ENCODE measurements around the gene RASA1. TPM values are rescaled to one million over a fixed set of nuclear protein-coding genes. Genes with fewer than 3 reads are reported as not detected.
A peak's percentile ranks its signal among the peaks of the same experiment; 100 is the strongest.

RASA1 gene
- total and polyA plus RNA-seq, 4 donors, result 8.3 to 54.0 (median 20.6) TPM

GRCh38 chr5:87412630-87413342, 145.1 kb downstream of the RASA1 start, which contains the start of gene CCNH:
Gene CCNH (minus strand): TSS chr5:87412930. CDS start chr5:87412794, 136 bp downstream.
- Histone ChIP-seq H3K9me3 (ENCODE audit: control insufficient read depth in 4 of 4, insufficient read depth in 3 of 4, low read length in 3 of 4) (no peaks in the 10 kb centered on the region), H3K4me1 (ENCODE audit: control insufficient read depth in 5 of 5, insufficient read depth in 5 of 5, low read length in 5 of 5) (peaks cover 0 to 12% (median 4%) of the 10 kb centered on the region in 5 donors), H3K27me3 (ENCODE audit: control insufficient read depth in 3 of 3, insufficient read depth in 3 of 3, low read length in 2 of 3) (no peaks in the 10 kb centered on the region), H3K36me3 (ENCODE audit: control insufficient read depth in 4 of 4, insufficient read depth in 4 of 4, low read length in 4 of 4) (peaks cover 3 to 21% (median 17%) of the 10 kb centered on the region in 4 donors), H3K27ac (ENCODE audit: low read depth in 1 of 2, low read length in 1 of 2) (peak within 1 kb of the TSS; percentile 97 to 99), H3K4me3 (peak within 1 kb of the TSS; percentile 86), H3K9ac (ENCODE audit: insufficient read depth in 1 of 2, low read length in 2 of 2) (peak within 1 kb of the TSS; percentile 99)
- peak; percentile 98 to 99 (median 99) for DNase-seq
- ATAC-seq (ENCODE audit: insufficient read depth, low FRiP score), result peak; percentile 99
- TF ChIP-seq, protein P1, sequence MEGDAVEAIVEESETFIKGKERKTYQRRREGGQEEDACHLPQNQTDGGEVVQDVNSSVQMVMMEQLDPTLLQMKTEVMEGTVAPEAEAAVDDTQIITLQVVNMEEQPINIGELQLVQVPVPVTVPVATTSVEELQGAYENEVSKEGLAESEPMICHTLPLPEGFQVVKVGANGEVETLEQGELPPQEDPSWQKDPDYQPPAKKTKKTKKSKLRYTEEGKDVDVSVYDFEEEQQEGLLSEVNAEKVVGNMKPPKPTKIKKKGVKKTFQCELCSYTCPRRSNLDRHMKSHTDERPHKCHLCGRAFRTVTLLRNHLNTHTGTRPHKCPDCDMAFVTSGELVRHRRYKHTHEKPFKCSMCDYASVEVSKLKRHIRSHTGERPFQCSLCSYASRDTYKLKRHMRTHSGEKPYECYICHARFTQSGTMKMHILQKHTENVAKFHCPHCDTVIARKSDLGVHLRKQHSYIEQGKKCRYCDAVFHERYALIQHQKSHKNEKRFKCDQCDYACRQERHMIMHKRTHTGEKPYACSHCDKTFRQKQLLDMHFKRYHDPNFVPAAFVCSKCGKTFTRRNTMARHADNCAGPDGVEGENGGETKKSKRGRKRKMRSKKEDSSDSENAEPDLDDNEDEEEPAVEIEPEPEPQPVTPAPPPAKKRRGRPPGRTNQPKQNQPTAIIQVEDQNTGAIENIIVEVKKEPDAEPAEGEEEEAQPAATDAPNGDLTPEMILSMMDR (IDR thresholded peaks at IDR 0.05; ENCODE audit: control extremely low read depth, extremely low read depth), result no peak
- WGBS, 2 donors, result 1% methylated on average over 46 of the region's 46 CpGs

DNA sequence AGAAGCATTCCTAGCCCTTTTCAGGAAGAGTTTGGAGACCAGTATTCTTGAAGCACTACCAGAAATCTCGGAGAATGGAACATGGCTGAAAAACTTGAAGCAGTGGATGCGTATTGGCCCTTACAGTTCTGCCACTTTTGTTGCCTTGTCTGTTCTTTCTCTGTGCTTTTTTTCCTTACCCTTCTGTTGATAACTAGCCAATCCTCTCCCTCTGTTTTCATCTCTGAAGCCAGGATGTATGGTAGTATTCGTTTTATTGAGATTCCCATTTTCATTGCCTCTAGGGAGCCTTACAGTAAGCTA, 145.6 kb downstream of the RASA1 start:
- H3K36me3 ChIP-seq (ENCODE audit: control insufficient read depth in 4 of 4, insufficient read depth in 4 of 4, low read length in 4 of 4), result peaks cover 2 to 19% (median 12%) of the 10 kb centered on the region in 4 donors
- H3K4me3 ChIP-seq, result peak overlapping the region; percentile 24
- no peaks in the 10 kb centered on the region for H3K9me3 ChIP-seq (ENCODE audit: control insufficient read depth in 4 of 4, insufficient read depth in 3 of 4, low read length in 3 of 4)
- no peak for DNase-seq
- TF ChIP-seq, protein P1 (IDR thresholded peaks at IDR 0.05; ENCODE audit: control extremely low read depth, extremely low read depth), result no peak
- peaks cover 0 to 12% (median 4%) of the 10 kb centered on the region in 5 donors for H3K4me1 ChIP-seq (ENCODE audit: control insufficient read depth in 5 of 5, insufficient read depth in 5 of 5, low read length in 5 of 5)
- peak overlapping the region; percentile 72 to 88 for H3K27ac ChIP-seq (ENCODE audit: low read depth in 1 of 2, low read length in 1 of 2)
- H3K27me3 ChIP-seq (ENCODE audit: control insufficient read depth in 3 of 3, insufficient read depth in 3 of 3, low read length in 2 of 3), result no peaks in the 10 kb centered on the region
- no peak for ATAC-seq (ENCODE audit: insufficient read depth, low FRiP score)
- peak overlapping the region in 1 of 2 donors; percentile 89 for H3K9ac ChIP-seq (ENCODE audit: insufficient read depth in 1 of 2, low read length in 2 of 2)
- 58 to 65% methylated on average over 3 of the region's 3 CpGs for WGBS, 2 donors

DNA sequence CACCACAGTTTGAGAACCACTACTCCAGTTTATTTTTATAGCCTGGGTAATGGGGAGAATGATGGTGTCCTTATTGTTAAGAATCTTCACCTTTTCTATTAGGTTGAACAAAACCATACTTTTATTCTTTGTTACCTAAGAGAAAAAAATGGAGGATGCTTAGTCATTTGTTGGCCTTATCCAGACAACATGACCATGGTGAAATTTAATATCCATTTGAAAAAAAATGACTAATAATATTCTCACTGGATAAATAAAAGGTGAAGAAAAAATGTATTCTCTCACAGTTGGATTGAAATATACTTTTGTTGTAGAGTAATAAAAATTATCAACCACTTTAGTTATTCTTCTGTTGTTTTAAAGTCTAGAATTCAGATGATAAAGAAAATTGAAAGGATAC, 150.8 kb downstream of the RASA1 start:
- DNase-seq (no peak), ATAC-seq (ENCODE audit: insufficient read depth, low FRiP score) (no peak)
- TF ChIP-seq, protein P1 (IDR thresholded peaks at IDR 0.05; ENCODE audit: control extremely low read depth, extremely low read depth), result no peak
- Histone ChIP-seq H3K9me3 (ENCODE audit: control insufficient read depth in 4 of 4, insufficient read depth in 3 of 4, low read length in 3 of 4) (no peaks in the 10 kb centered on the region), H3K27me3 (ENCODE audit: control insufficient read depth in 3 of 3, insufficient read depth in 3 of 3, low read length in 2 of 3) (no peaks in the 10 kb centered on the region), H3K9ac (ENCODE audit: insufficient read depth in 1 of 2, low read length in 2 of 2) (no peak overlapping the region), H3K4me1 (ENCODE audit: control insufficient read depth in 5 of 5, insufficient read depth in 5 of 5, low read length in 5 of 5) (peaks cover 0 to under 1% (median 0%) of the 10 kb centered on the region in 5 donors), H3K36me3 (ENCODE audit: control insufficient read depth in 4 of 4, insufficient read depth in 4 of 4, low read length in 4 of 4) (no peaks in the 10 kb centered on the region), H3K4me3 (no peak overlapping the region), H3K27ac (ENCODE audit: low read depth in 1 of 2, low read length in 1 of 2) (no peak overlapping the region)

- ATAC-seq (ENCODE audit: insufficient read depth, low FRiP score), result no peak
- Histone ChIP-seq H3K36me3 (ENCODE audit: control insufficient read depth in 4 of 4, insufficient read depth in 4 of 4, low read length in 4 of 4) (no peaks in the 10 kb centered on the region), H3K4me3 (no peak overlapping the region), H3K4me1 (ENCODE audit: control insufficient read depth in 5 of 5, insufficient read depth in 5 of 5, low read length in 5 of 5) (no peaks in the 10 kb centered on the region), H3K27ac (ENCODE audit: low read depth in 1 of 2, low read length in 1 of 2) (no peak overlapping the region), H3K27me3 (ENCODE audit: control insufficient read depth in 3 of 3, insufficient read depth in 3 of 3, low read length in 2 of 3) (no peaks in the 10 kb centered on the region), H3K9me3 (ENCODE audit: control insufficient read depth in 4 of 4, insufficient read depth in 3 of 4, low read length in 3 of 4) (no peaks in the 10 kb centered on the region), H3K9ac (ENCODE audit: insufficient read depth in 1 of 2, low read length in 2 of 2) (no peak overlapping the region)
- no peak for DNase-seq
- TF ChIP-seq, protein P1 (IDR thresholded peaks at IDR 0.05; ENCODE audit: control extremely low read depth, extremely low read depth), result no peak
Observed at GRCh38 chr5:87421307-87421706, 153.6 kb downstream of the RASA1 start.

All from lung (tissue), 12 donors.